HCT116 (cell line): ENCODE measurements around the gene PAM16.

Experiments
- ATF3 ChIP-seq: IDR thresholded peaks from 2 replicates; pipeline ENCODE4 v1.6.1; 2012
- CTCF ChIP-seq, 3 experiments: fragments of 200-600 bp in 1 of 3; sonication (generic) in 1 of 3; IDR thresholded peaks in 2 of 3; conservative IDR thresholded peaks in 1 of 3; 2 replicates each; pipeline ENCODE4 v1.5.1; 2012 to 2017; ENCODE audit warnings: low read depth in 2 of 3, low read length in 2 of 3, antibody characterized with exemption in 1 of 3, borderline replicate concordance in 1 of 3, control low read depth in 1 of 3, mild to moderate bottlenecking in 1 of 3, mixed read lengths in 1 of 3, mixed run types in 1 of 3, moderate library complexity in 1 of 3; ENCODE audit not compliant: insufficient read depth in 1 of 3
- ELF1 ChIP-seq: IDR thresholded peaks from 2 replicates; pipeline ENCODE4 v1.6.1; 2012; ENCODE audit warnings: low read depth, borderline replicate concordance
- EZH2 ChIP-seq: fragments of 200-600 bp; sonication (generic); IDR thresholded peaks from 2 replicates; pipeline ENCODE4 v1.6.1; 2017; ENCODE audit warnings: antibody characterized with exemption, mixed run types
- FOSL1 ChIP-seq: IDR thresholded peaks from 2 replicates; pipeline ENCODE4 v1.6.1; 2012; ENCODE audit warnings: low read depth
- POLR2A ChIP-seq: IDR thresholded peaks from 2 replicates; pipeline ENCODE4 v1.7.0; 2011; ENCODE audit warnings: borderline replicate concordance; ENCODE audit not compliant: insufficient read depth, insufficient read length; ENCODE audit errors: extremely low read depth
- POLR2AphosphoS5 ChIP-seq: IDR thresholded peaks from 2 replicates; pipeline ENCODE4 v1.6.1; 2011; ENCODE audit warnings: mild to moderate bottlenecking, low read depth, low read length, moderate library complexity
- REST ChIP-seq: IDR thresholded peaks from 2 replicates; pipeline ENCODE4 v1.6.1; 2012; ENCODE audit warnings: low read depth
- TCF7L2 ChIP-seq: IDR thresholded peaks from 2 replicates; pipeline ENCODE4 v1.7.0; 2011; ENCODE audit warnings: borderline replicate concordance, inconsistent platforms; ENCODE audit not compliant: insufficient read depth, insufficient read length; ENCODE audit errors: extremely low read depth
- ZBTB33 ChIP-seq: IDR thresholded peaks from 2 replicates; pipeline ENCODE4 v1.6.1; 2011; ENCODE audit warnings: mild to moderate bottlenecking, low read length, moderate library complexity; ENCODE audit not compliant: insufficient replicate concordance; ENCODE audit errors: extremely low read depth
- ZFX ChIP-seq: fragments of 450-650 bp; IDR thresholded peaks from 2 replicates; pipeline ENCODE4 v1.6.1; 2017
- ZNF274 ChIP-seq: fragments of 200-500 bp; sonication (Bioruptor generic); IDR thresholded peaks from 2 replicates; pipeline ENCODE4 v1.6.1; 2014; ENCODE audit warnings: mild to moderate bottlenecking, low read depth, low read length, inconsistent platforms

- TF ChIP-seq POLR2A (no peak), CTCF (IDR thresholded peaks at IDR 0.05 in 2 of 3, conservative IDR thresholded peaks at IDR 0.05 in 1 of 3; ENCODE audit: borderline replicate concordance in 1 of 3, insufficient read depth in 1 of 3, low read depth in 2 of 3, low read length in 2 of 3) (no peak), ZFX (no peak), ZBTB33 (no peak), REST (no peak), FOSL1 (no peak), EZH2 (no peak), ELF1 (no peak), POLR2AphosphoS5 (no peak), ATF3 (no peak), ZNF274 (no peak), TCF7L2 (no peak)
Measured at GRCh38 chr16:4367393-4367856, 16.3 kb upstream of the PAM16 start.
